MM.1S (cell line): ENCODE results near the gene CMIP.

Source experiments
- DNase-seq: peaks from one replicate; pipeline ENCODE4 v3.0.0-alpha.2; 2015
- H2AFZ ChIP-seq: fragments of 300-600 bp; sonication (generic); 2 replicates; pipeline ENCODE4 v1.6.0; 2016; ENCODE audit warnings: antibody characterized with exemption, low read length
- H3F3A ChIP-seq: fragments of 300-600 bp; sonication (generic); 2 replicates; pipeline ENCODE4 v1.6.1; 2016; ENCODE audit warnings: mild to moderate bottlenecking, antibody characterized with exemption, low read length, moderate library complexity, mixed read lengths; ENCODE audit not compliant: insufficient read depth
- H3K27ac ChIP-seq: fragments of 300-600 bp; sonication (generic); 2 replicates; pipeline ENCODE4 v1.5.1; 2016; ENCODE audit warnings: mild to moderate bottlenecking, low read length
- H3K27me3 ChIP-seq: fragments of 300-600 bp; sonication (generic); replicated peaks from 2 replicates; pipeline ENCODE4 v1.6.0; 2016; ENCODE audit warnings: low read length; ENCODE audit not compliant: insufficient read depth
- H3K36me3 ChIP-seq: fragments of 300-600 bp; sonication (generic); replicated peaks from 2 replicates; pipeline ENCODE4 v1.6.1; 2016; ENCODE audit warnings: mild to moderate bottlenecking, low read length, mixed read lengths; ENCODE audit not compliant: insufficient read depth
- H3K4me1 ChIP-seq: fragments of 300-600 bp; sonication (generic); 2 replicates; pipeline ENCODE4 v1.6.1; 2016; ENCODE audit warnings: low read length, mixed read lengths
- H3K4me2 ChIP-seq: fragments of 300-600 bp; sonication (generic); 2 replicates; pipeline ENCODE4 v1.6.0; 2016; ENCODE audit warnings: low read depth, low read length
- H3K4me3 ChIP-seq: fragments of 300-600 bp; sonication (generic); 2 replicates; pipeline ENCODE4 v1.5.1; 2016; ENCODE audit warnings: low read length, mixed read lengths
- H3K79me2 ChIP-seq: fragments of 300-600 bp; sonication (generic); 2 replicates; pipeline ENCODE4 v1.6.1; 2016; ENCODE audit warnings: mixed run types, low read length, mixed read lengths
- H3K9ac ChIP-seq: fragments of 300-600 bp; sonication (generic); 2 replicates; pipeline ENCODE4 v1.6.1; 2016; ENCODE audit warnings: low read length, mixed read lengths
- H3K9me2 ChIP-seq: fragments of 300-600 bp; sonication (generic); replicated peaks from 2 replicates; pipeline ENCODE4 v1.6.1; 2016; ENCODE audit warnings: mild to moderate bottlenecking, low read length, mixed read lengths; ENCODE audit not compliant: insufficient read depth
- H3K9me3 ChIP-seq: fragments of 300-600 bp; sonication (generic); replicated peaks from 2 replicates; pipeline ENCODE4 v1.6.1; 2016; ENCODE audit warnings: mild to moderate bottlenecking, low read length, mixed read lengths; ENCODE audit not compliant: insufficient read depth
- H4K20me1 ChIP-seq: fragments of 300-600 bp; sonication (generic); 2 replicates; pipeline ENCODE4 v1.6.1; 2016; ENCODE audit warnings: mild to moderate bottlenecking, low read length, moderate library complexity, mixed read lengths; ENCODE audit not compliant: insufficient read depth
- EZH2 ChIP-seq: fragments of 300-600 bp; sonication (generic); optimal IDR thresholded peaks from 2 replicates; pipeline ENCODE3; 2017; ENCODE audit warnings: low read depth, mild to moderate bottlenecking, antibody characterized with exemption, low read length, mixed read lengths
- EZH2phosphoT487 ChIP-seq: fragments of 300-600 bp; sonication (generic); IDR thresholded peaks from 2 replicates; pipeline ENCODE4 v1.6.1; 2018; ENCODE audit warnings: antibody characterized with exemption, low read length
- TF ChIP-seq, protein P1 (sequence below): fragments of 300-600 bp; sonication (generic); IDR thresholded peaks from 2 replicates; pipeline ENCODE4 v1.5.1; 2016; ENCODE audit warnings: antibody characterized with exemption, low read length, mixed read lengths

The CMIP gene

DNA sequence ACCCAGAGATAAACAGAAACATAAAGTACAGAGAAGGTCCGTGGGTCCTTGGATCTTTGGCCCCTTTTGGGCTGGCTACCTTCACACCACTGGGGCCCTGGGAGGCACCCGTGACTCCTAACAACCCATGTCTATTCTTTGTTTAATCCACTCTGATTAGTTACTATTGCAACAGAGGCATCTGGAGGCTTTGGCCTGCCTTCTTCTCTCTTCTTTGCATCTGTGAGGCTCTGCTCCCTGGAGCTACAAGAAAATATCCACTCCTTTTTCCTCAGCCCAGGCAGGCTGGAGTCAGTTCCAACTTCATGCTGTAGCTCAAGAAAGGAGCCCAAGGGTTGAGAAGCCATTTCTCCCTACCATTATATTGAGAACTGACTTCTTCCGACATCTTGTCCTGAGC is 9.5 kb upstream of the CMIP start:
- H2AFZ ChIP-seq = no peak overlapping the region
- H3K4me2 ChIP-seq = no peak overlapping the region
- H3K9me2 ChIP-seq = no peaks in the 10 kb centered on the region
- H3K27ac ChIP-seq = no peak overlapping the region
- H3K9me3 ChIP-seq = no peaks in the 10 kb centered on the region
- no peak overlapping the region for H3K9ac ChIP-seq
- H3K4me3 ChIP-seq = no peak overlapping the region
- peaks cover 24% of the 10 kb centered on the region for H3F3A ChIP-seq
- no peaks in the 10 kb centered on the region for H4K20me1 ChIP-seq
- no peaks in the 10 kb centered on the region for H3K79me2 ChIP-seq
- H3K4me1 ChIP-seq = peaks cover 19% of the 10 kb centered on the region
- TF ChIP-seq EZH2phosphoT487 = no peak
- TF ChIP-seq EZH2 = no peak
- TF ChIP-seq, protein P1, sequence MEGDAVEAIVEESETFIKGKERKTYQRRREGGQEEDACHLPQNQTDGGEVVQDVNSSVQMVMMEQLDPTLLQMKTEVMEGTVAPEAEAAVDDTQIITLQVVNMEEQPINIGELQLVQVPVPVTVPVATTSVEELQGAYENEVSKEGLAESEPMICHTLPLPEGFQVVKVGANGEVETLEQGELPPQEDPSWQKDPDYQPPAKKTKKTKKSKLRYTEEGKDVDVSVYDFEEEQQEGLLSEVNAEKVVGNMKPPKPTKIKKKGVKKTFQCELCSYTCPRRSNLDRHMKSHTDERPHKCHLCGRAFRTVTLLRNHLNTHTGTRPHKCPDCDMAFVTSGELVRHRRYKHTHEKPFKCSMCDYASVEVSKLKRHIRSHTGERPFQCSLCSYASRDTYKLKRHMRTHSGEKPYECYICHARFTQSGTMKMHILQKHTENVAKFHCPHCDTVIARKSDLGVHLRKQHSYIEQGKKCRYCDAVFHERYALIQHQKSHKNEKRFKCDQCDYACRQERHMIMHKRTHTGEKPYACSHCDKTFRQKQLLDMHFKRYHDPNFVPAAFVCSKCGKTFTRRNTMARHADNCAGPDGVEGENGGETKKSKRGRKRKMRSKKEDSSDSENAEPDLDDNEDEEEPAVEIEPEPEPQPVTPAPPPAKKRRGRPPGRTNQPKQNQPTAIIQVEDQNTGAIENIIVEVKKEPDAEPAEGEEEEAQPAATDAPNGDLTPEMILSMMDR = no peak
- DNase-seq = no peak
- H3K27me3 ChIP-seq = no peaks in the 10 kb centered on the region
- no peaks in the 10 kb centered on the region for H3K36me3 ChIP-seq

DNA sequence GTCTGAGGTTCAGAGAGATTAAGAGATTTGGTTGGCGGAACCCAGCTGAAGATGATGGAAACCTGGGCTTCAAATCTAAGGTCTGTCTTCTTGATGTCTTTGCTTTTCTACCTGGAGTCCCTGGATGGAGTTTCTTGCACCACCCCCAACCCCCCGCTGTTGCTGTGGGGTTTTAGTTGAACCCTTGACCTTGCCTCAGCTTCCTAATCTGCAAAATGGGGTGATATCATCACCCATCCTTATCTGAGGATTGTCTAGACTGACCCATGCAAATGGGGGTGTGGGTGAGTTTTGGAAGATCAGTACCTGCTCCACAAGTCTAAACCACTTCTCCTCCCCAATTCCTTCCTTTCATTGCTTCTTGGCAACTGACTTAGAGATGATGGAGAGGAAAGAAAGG is 9.0 kb upstream of the CMIP start:
- Histone ChIP-seq H3K36me3 (no peaks in the 10 kb centered on the region), H3F3A (peaks cover 24% of the 10 kb centered on the region), H3K4me1 (peaks cover 19% of the 10 kb centered on the region), H4K20me1 (no peaks in the 10 kb centered on the region), H3K4me2 (no peak overlapping the region), H3K27me3 (no peaks in the 10 kb centered on the region), H3K9ac (no peak overlapping the region), H3K9me3 (no peaks in the 10 kb centered on the region), H2AFZ (no peak overlapping the region), H3K4me3 (no peak overlapping the region), H3K9me2 (no peaks in the 10 kb centered on the region), H3K27ac (no peak overlapping the region), H3K79me2 (no peaks in the 10 kb centered on the region)
- TF ChIP-seq EZH2phosphoT487 = no peak
- no peak for TF ChIP-seq EZH2
- TF ChIP-seq, protein P1 = no peak
- DNase-seq = no peak

DNA sequence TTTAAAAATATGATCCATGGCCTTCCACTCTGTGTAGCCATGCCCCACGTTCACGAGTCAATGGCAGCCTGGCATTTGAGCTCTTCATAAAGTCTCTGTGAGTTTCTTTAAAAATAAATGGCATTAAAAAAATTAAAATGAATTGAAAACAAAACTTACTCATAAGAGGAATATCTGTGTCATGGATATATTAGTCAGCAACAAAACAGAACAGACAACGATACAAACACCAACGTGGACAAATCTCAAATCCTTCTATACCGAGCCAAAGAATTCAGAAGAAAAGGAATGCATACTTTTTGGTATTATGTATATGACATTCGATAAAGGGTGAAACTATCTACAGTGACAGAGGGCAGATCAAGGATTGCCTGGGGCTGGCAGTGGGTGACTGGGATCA is 8.2 kb upstream of the CMIP start:
- Histone ChIP-seq H3K4me3 (no peak overlapping the region), H4K20me1 (no peaks in the 10 kb centered on the region), H3K27ac (no peak overlapping the region), H3K27me3 (no peaks in the 10 kb centered on the region), H3K9ac (no peak overlapping the region), H3K4me2 (no peak overlapping the region), H2AFZ (no peak overlapping the region), H3F3A (peaks cover 20% of the 10 kb centered on the region), H3K79me2 (no peaks in the 10 kb centered on the region), H3K9me3 (no peaks in the 10 kb centered on the region), H3K36me3 (no peaks in the 10 kb centered on the region), H3K9me2 (no peaks in the 10 kb centered on the region), H3K4me1 (peaks cover 16% of the 10 kb centered on the region)
- TF ChIP-seq EZH2phosphoT487 = no peak
- TF ChIP-seq EZH2 = no peak
- TF ChIP-seq, protein P1 = no peak
- no peak for DNase-seq
